CD14-positive monocyte (primary cell): Measurements from ENCODE around the gene APOF. TPM values are rescaled to one million over a fixed set of nuclear protein-coding genes. Genes with fewer than 3 reads are reported as not detected.

ENCODE experiments used
- DNase-seq, 3 donors: peaks; one replicate each; pipeline ENCODE4 v3.0.0-alpha.2; 2011 to 2022
- H2AFZ ChIP-seq: 2 replicates; pipeline ENCODE4 v1.6.0; 2012; ENCODE audit warnings: mild to moderate bottlenecking, low read depth, low read length, inconsistent platforms; ENCODE audit not compliant: insufficient read depth, poor library complexity, severe bottlenecking
- H3K27ac ChIP-seq, 2 donors: 1 replicate in 1 of 2; 2 replicates in 1 of 2; pipeline ENCODE4 v1.5.1; 2012 to 2013; ENCODE audit warnings: low read length in 2 of 2, control low read depth in 1 of 2, inconsistent platforms in 1 of 2, low read depth in 1 of 2, mild to moderate bottlenecking in 1 of 2
- H3K27me3 ChIP-seq, 2 donors: one replicate each; pipeline versions ENCODE4 v1.6.0 to v1.6.1; 2011 to 2013; ENCODE audit warnings: low read length in 2 of 2; ENCODE audit not compliant: control insufficient read depth in 2 of 2, insufficient read depth in 2 of 2
- H3K36me3 ChIP-seq, 2 donors: replicated peaks in 1 of 2; 1 replicate in 1 of 2; 2 replicates in 1 of 2; pipeline versions ENCODE4 v1.5.1 to v1.6.1; 2012 to 2013; ENCODE audit warnings: low read length in 2 of 2, control low read depth in 1 of 2, inconsistent platforms in 1 of 2, mild to moderate bottlenecking in 1 of 2; ENCODE audit not compliant: insufficient read depth in 2 of 2, control insufficient read depth in 1 of 2
- H3K4me1 ChIP-seq, 2 donors: 1 replicate in 1 of 2; 2 replicates in 1 of 2; pipeline versions ENCODE4 v1.5.1 to v1.6.1; 2012 to 2013; ENCODE audit warnings: low read length in 2 of 2, control low read depth in 1 of 2, inconsistent platforms in 1 of 2, mild to moderate bottlenecking in 1 of 2, moderate library complexity in 1 of 2; ENCODE audit not compliant: insufficient read depth in 2 of 2, control insufficient read depth in 1 of 2
- H3K4me2 ChIP-seq: replicated peaks from 2 replicates; pipeline ENCODE3; 2012; ENCODE audit warnings: low read length, moderate library complexity, mild to moderate bottlenecking; ENCODE audit not compliant: poor library complexity, severe bottlenecking; ENCODE audit errors: extremely low read depth
- H3K4me3 ChIP-seq, 3 experiments: fragments of 200-600 bp in 1 of 3; sonication (generic) in 1 of 3; replicated peaks in 1 of 3; 1 replicate in 2 of 3; 2 replicates in 1 of 3; pipeline ENCODE4 v1.5.1; 2011 to 2013; ENCODE audit warnings: low read length in 3 of 3, mild to moderate bottlenecking in 3 of 3, control low read depth in 2 of 3, low read depth in 2 of 3, inconsistent platforms in 1 of 3, moderate library complexity in 1 of 3
- H3K79me2 ChIP-seq: 2 replicates; pipeline ENCODE4 v1.6.0; 2012; ENCODE audit warnings: mild to moderate bottlenecking, control low read depth, inconsistent platforms, low read length, moderate library complexity; ENCODE audit not compliant: insufficient read depth
- H3K9ac ChIP-seq: 2 replicates; pipeline ENCODE4 v1.6.0; 2017; ENCODE audit warnings: low read length, mild to moderate bottlenecking; ENCODE audit not compliant: insufficient read depth, poor library complexity, severe bottlenecking
- H3K9me3 ChIP-seq, 2 donors: replicated peaks in 1 of 2; 1 replicate in 1 of 2; 2 replicates in 1 of 2; pipeline versions ENCODE4 v1.5.1 to v1.6.1; 2012 to 2013; ENCODE audit warnings: low read length in 2 of 2, control low read depth in 1 of 2; ENCODE audit not compliant: control insufficient read depth in 1 of 2, insufficient read depth in 1 of 2
- H4K20me1 ChIP-seq: 2 replicates; pipeline ENCODE4 v1.6.0; 2012; ENCODE audit warnings: mild to moderate bottlenecking, low read length, control low read depth, moderate library complexity; ENCODE audit not compliant: insufficient read depth
- H3K27ac Mint-ChIP-seq, 7 donors: one replicate each; pipeline ENCODE4 v1.8.0; 2020; ENCODE audit warnings: mild to moderate bottlenecking in 7 of 7, mixed read lengths in 7 of 7, moderate library complexity in 6 of 7, inconsistent platforms in 2 of 7
- H3K27me3 Mint-ChIP-seq, 3 donors: one replicate each; pipeline ENCODE4 v1.8.0; 2021 to 2022; ENCODE audit warnings: low read depth in 3 of 3, mild to moderate bottlenecking in 3 of 3, mixed read lengths in 3 of 3, moderate library complexity in 3 of 3, inconsistent platforms in 1 of 3
- H3K36me3 Mint-ChIP-seq, 2 donors: one replicate each; pipeline ENCODE4 v1.8.0; 2020; ENCODE audit warnings: mixed read lengths in 2 of 2, inconsistent platforms in 1 of 2, mild to moderate bottlenecking in 1 of 2
- H3K4me1 Mint-ChIP-seq: one replicate; pipeline ENCODE4 v1.8.0; 2020; ENCODE audit warnings: mild to moderate bottlenecking, mixed read lengths
- H3K4me3 Mint-ChIP-seq, 2 donors: one replicate each; pipeline ENCODE4 v1.8.0; 2020; ENCODE audit warnings: mild to moderate bottlenecking in 2 of 2, mixed read lengths in 2 of 2, moderate library complexity in 1 of 2
- H3K9me3 Mint-ChIP-seq, 7 donors: one replicate each; pipeline ENCODE4 v1.8.0; 2020 to 2022; ENCODE audit warnings: mixed read lengths in 7 of 7, mild to moderate bottlenecking in 6 of 7, moderate library complexity in 6 of 7, inconsistent platforms in 2 of 7
- WGBS: methylation state at CpG from one replicate; pipeline ENCODE4 v1.1.5; 2013; ENCODE audit warnings: missing lambda C conversion rate; ENCODE audit not compliant: insufficient coverage; 5-methylcytosine and 5-hydroxymethylcytosine counted together
- intact Hi-C, 2 donors: fragments of 100-400 bp; cut with micrococcal nuclease; formaldehyde crosslinking; loops; one replicate each; pipeline versions ENCODE4 v1.15.0 to v1.15.1; 2023
- polyA plus RNA-seq, 3 donors: library from polyadenylated mRNA; depleted of rRNA in 1 of 3; unstranded in 2 of 3; stranded (reverse) in 1 of 3; fragments of 300-500 nt in 2 of 3; fragments of >200 nt in 1 of 3; fragmentation: Illumina TruSeq in 2 of 3; gene quantifications; 1 replicate in 2 of 3; 2 replicates in 1 of 3; pipeline ENCODE4 v1.2.3, GENCODE V29; 2012 to 2021
- TF ChIP-seq, protein P1 (sequence below): fragments of 200-600 bp; IDR thresholded peaks from one replicate; pipeline ENCODE4 v1.8.0; 2022; ENCODE audit warnings: antibody characterized with exemption, mild to moderate bottlenecking

The APOF gene
- polyA plus RNA-seq, 3 donors = not detected

DNA sequence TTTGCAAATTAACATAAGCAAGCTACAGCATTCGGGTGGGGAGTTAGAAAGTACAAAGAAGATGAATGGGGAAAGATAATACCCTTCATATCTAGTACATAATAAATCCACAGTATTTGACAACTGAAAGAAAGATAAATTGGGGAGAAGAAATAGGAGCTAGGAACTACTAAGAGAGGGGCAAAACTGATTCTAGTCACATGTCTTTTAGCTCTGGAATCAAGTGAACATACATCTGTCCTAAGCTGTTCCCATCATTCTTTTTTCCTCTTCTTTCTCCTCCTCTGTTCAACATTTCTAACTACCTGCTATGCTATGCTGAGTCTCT, 15.3 kb upstream of the APOF start:
- H3K4me3 Mint-ChIP-seq = no peak overlapping the region

GRCh38 chr12:56377310-56377988, 14.8 kb upstream of the APOF start:
- peaks cover 0 to 5% (median 0%) of the 10 kb centered on the region in 3 donors for H3K27me3 Mint-ChIP-seq
- Histone ChIP-seq H3K27ac (no peak overlapping the region), H2AFZ (peak overlapping the region; percentile 21), H3K36me3 (no peaks in the 10 kb centered on the region), H3K27me3 (no peaks in the 10 kb centered on the region), H4K20me1 (no peaks in the 10 kb centered on the region), H3K4me3 (no peak overlapping the region), H3K9ac (no peak overlapping the region), H3K9me3 (no peaks in the 10 kb centered on the region), H3K79me2 (no peaks in the 10 kb centered on the region), H3K4me1 (peaks cover 23 to 26% of the 10 kb centered on the region in 2 donors), H3K4me2 (no peak overlapping the region)
- no peak overlapping the region for H3K4me3 Mint-ChIP-seq
- WGBS = 100% methylated on average over 1 of the region's 4 CpGs
- DNase-seq = no peak
- peak overlapping the region in 5 of 7 donors; percentile 3 to 77 (median 69) for H3K27ac Mint-ChIP-seq
- H3K4me1 Mint-ChIP-seq = peaks cover 27% of the 10 kb centered on the region
- H3K36me3 Mint-ChIP-seq = no peaks in the 10 kb centered on the region
- peaks cover 0 to 12% (median 7%) of the 10 kb centered on the region in 7 donors for H3K9me3 Mint-ChIP-seq
- intact Hi-C loops = no loop called here
- TF ChIP-seq, protein P1, sequence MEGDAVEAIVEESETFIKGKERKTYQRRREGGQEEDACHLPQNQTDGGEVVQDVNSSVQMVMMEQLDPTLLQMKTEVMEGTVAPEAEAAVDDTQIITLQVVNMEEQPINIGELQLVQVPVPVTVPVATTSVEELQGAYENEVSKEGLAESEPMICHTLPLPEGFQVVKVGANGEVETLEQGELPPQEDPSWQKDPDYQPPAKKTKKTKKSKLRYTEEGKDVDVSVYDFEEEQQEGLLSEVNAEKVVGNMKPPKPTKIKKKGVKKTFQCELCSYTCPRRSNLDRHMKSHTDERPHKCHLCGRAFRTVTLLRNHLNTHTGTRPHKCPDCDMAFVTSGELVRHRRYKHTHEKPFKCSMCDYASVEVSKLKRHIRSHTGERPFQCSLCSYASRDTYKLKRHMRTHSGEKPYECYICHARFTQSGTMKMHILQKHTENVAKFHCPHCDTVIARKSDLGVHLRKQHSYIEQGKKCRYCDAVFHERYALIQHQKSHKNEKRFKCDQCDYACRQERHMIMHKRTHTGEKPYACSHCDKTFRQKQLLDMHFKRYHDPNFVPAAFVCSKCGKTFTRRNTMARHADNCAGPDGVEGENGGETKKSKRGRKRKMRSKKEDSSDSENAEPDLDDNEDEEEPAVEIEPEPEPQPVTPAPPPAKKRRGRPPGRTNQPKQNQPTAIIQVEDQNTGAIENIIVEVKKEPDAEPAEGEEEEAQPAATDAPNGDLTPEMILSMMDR = no peak

More for the DNA sequence above, 15.3 kb upstream of the APOF start:
- no peaks in the 10 kb centered on the region for H4K20me1 ChIP-seq
- intact Hi-C loops = no loop called here
- Mint-ChIP-seq H3K36me3 (no peaks in the 10 kb centered on the region), H3K27me3 (peaks cover 0 to 6% (median 0%) of the 10 kb centered on the region in 3 donors), H3K4me1 (peaks cover 27% of the 10 kb centered on the region), H3K27ac (peak overlapping the region in 1 of 7 donors; percentile 75), H3K9me3 (peaks cover 0 to 9% (median 7%) of the 10 kb centered on the region in 7 donors)
- H2AFZ ChIP-seq = peak overlapping the region; percentile 21
- peaks cover 23 to 26% of the 10 kb centered on the region in 2 donors for H3K4me1 ChIP-seq
- H3K36me3 ChIP-seq = no peaks in the 10 kb centered on the region
- no peak overlapping the region for H3K4me2 ChIP-seq
- DNase-seq = no peak
- no peaks in the 10 kb centered on the region for H3K79me2 ChIP-seq
- H3K9ac ChIP-seq = no peak overlapping the region
- no peak overlapping the region for H3K4me3 ChIP-seq
- H3K27ac ChIP-seq = no peak overlapping the region
- TF ChIP-seq, protein P1 = no peak
- no CpG with 5 or more reads among the region's 1 CpG for WGBS
- no peaks in the 10 kb centered on the region for H3K9me3 ChIP-seq
- H3K27me3 ChIP-seq = no peaks in the 10 kb centered on the region
